Activated CD4-positive, CD25-positive, alpha-beta regulatory T cell (primary cell): Measurements from ENCODE around the gene FBLN2.
"Not testable (repeated sequence)": the region's sequence is repeated elsewhere in the genome, so short reads cannot be mapped to it uniquely, and the experiment has no call there.

Experiments used
- DNase-seq, 4 experiments: peaks; one replicate each; lab custom pipeline; 2025; lab: John Stamatoyannopoulos, UW

FBLN2 gene

DNA sequence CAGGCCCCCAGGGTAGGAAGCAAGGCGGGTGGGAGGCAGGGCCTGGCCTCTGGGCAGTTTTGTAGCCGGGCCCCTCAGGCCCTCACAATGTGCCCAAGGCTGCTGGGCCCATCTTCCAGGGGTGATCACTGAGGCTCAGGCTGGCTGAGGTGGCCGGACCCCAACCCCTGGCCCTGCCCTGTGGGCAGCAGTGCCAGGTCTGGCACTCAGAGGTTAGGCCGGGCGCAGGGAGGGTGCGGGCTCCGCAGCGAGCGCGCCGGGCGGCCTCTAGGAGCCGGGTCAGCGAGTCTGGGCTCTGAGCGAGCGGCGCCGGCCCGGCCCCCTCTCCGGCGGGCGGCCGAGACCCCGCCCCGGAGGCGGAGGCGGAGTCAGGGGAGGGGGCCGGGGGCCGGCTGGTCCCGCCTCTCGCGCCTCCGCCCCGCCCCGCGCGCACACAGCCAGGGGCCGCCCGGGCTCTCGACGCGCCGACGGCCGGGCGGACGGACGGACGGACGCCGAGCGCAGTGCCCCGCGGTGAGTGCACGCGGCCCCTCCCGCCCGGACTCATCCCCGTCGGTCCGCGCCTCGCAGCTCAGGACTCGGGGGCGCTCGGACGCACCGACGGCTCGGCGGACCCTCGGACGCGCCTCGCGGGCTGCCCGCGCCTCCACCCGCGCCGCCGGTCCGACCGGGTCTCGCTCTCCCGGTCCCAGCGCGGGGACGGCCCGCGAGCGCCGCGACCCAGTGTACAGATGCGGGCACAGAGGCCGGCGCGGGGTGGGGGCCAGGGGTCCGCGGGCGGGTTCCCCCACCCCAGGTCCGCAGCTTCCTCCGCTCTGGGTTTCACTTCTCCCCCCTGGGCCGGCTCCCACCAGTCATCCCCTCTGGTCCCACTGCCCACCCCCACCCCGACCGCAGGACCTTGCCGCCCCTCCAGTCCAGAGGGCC lies at the start of gene FBLN2:
TSS of gene FBLN2 (plus strand) at position 430 of the 927 bp plus-strand sequence. CDS start 21,231 bp downstream, outside the sequence.
- no peak for DNase-seq

- not testable (repeated sequence) for DNase-seq
Measured at GRCh38 chr3:13499246-13499645, 49.7 kb upstream of the FBLN2 start.

- DNase-seq: no peak
Measured at GRCh38 chr3:13500133-13500885, 48.6 kb upstream of the FBLN2 start.

- no peak for DNase-seq
Measured at GRCh38 chr3:13501056-13501455, 47.9 kb upstream of the FBLN2 start.

DNA sequence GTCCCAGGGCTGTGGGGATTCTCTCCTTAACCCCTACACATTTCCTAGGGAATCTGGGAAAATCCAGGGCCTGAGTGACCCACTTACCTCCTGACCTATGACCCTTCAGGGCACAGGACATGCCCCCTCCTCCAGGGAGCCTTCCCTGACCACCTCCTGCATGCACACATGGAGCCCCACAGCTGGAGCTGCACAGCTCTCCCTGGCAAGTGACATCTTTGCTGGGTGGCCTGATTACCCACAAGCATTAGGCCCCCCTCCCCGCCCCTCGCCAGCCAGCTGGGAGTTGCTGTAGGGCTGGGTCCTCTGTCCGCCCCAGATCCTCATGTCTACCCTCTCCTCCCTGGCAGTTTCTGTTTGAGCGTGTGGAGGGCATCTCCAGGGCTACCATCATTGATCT lies 47.4 kb upstream of the FBLN2 start:
- DNase-seq: no peak

GRCh38 chr3:13501958-13502790 lies 46.8 kb upstream of the FBLN2 start:
- no peak for DNase-seq

- DNase-seq: no peak
Measured at GRCh38 chr3:13502791-13503060, 46.2 kb upstream of the FBLN2 start.

- DNase-seq: no peak
Measured at GRCh38 chr3:13504161-13504831, 44.6 kb upstream of the FBLN2 start.

- no peak for DNase-seq
Measured at GRCh38 chr3:13505147-13506130, 43.5 kb upstream of the FBLN2 start.

DNA sequence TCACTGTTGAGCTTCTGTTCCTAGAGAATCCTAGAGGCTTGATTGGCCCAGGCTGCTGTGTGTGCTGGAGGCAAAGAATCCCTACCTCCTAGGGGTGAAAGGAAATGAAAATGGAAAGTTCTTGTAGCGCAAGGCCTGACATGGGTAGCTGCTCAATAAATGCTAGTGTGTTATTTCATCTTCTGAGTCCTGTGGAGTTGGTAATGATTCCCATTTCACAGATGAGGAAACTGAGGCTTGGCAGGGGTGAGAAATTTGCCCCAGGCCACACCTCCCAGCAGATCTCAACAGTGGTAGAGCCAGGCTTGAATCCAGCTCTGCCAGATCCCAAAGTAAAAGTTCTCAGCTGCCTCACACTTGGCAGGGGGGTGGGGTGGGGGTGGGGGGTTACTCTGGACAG lies 42.7 kb upstream of the FBLN2 start:
- DNase-seq: no peak

DNA sequence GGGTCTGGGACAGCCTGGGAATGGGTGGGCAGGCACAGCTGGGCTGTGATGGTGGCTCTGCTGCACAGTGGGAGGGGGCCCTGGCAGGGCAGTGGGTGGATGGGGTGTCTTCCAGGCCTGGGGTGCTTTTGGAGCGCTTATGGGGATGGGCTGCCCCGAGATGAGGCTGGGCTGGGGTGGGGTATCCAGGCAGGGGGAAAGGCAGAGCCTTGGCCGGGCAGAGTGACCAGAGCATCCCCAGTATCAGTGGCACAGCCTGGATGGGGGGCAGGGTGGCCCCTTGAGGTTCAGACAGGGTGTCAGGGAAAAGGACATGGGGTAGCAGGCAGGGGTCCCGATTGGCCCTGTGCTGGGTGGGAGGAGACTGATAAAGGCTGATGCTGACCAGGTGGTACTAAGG lies 42.2 kb upstream of the FBLN2 start:
- DNase-seq: no peak

- no peak for DNase-seq
Measured at GRCh38 chr3:13507247-13507569, 41.7 kb upstream of the FBLN2 start.

DNA sequence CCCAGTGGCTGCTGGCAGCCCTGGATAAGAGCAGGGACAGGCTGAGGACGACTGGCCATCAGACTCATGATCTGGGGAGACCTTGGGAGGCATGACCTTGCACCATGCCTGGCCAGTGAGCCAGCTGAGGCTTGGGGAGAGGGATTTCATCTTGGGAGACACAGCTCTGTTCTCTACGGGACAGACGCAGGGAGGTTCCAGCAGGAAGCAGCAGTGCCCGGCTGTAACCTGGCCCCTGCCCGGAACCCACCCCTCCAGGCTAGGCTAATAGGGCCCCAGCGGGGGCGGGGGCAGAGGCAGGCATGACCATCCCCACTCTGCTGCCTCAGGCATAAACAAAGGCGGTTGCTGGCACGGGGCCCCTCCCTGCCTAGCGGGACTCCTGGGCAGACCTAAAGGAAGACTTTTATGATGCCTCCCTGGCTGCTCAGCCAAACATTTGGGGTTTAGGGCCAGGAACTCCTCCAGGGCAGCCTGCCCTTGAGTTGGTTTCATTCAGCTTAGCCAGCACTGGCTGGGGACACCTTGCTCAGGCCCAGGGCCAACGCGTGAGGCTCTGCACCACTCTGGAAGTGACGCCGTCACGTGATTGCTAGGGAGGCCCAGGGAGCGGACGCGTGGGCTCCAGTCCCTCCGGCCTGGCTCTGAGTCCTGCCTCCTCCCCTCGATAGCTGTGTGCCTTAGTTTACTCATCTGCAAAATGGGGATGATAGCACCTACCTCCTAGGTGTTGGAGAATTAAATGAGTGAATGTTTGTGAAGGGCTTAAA lies 41.2 kb upstream of the FBLN2 start:
- DNase-seq: no peak

DNA sequence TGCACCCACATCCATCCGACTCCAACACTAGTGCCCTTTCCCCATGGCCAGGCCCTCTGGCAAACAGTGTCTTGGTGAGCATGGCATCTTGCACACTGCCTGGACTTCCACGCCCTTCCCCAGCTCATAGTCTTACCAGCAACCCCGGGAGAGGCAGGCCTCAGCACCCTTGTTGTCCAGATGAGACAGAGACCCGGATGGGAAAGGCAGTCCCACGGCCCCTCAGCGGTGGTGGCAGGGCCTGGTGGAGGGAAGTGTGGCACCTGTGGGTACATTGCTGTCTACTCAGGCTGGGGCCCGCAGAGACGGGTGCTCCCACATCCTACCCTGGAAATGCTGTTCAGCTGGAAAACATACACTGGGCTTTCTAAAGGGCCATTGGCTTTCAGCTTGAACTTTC lies 40.4 kb upstream of the FBLN2 start:
- no peak for DNase-seq

DNA sequence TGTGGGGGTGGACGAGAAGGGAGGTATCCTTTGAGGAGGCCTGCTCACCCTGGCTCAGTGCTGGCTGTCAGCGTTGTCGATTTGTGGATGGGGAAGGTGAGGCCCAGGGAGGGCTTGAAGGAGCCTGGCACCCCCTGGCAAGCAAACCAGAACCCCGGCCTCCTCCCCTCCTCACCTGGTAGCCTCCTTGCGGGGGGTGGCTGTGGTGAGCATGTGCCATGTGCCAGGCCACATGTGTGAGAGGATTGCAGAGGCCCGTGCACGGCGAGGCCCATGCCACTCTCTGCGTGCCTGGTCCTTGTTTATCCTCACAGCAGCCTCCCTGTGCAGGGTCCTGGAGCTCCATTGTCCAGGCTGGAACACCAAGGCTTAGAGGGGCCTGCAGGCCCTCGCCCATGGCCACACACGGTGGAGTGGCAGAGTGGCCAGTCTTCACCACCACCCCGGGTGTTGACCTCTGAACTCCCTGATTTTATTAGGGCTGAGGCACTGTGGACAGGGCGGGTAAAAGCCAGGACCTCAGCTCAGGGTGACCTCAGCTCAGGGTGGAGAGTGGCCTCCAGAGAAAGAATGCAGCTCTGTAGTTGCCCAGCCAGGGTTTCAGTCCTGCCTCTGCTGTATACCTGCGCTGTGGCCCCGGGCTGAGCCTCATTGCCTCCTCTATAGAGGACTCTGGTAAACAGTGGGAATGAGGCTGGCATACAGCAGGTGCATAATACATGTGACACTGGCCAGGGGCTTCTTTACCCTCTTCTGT lies 39.7 kb upstream of the FBLN2 start:
- DNase-seq: no peak

DNA sequence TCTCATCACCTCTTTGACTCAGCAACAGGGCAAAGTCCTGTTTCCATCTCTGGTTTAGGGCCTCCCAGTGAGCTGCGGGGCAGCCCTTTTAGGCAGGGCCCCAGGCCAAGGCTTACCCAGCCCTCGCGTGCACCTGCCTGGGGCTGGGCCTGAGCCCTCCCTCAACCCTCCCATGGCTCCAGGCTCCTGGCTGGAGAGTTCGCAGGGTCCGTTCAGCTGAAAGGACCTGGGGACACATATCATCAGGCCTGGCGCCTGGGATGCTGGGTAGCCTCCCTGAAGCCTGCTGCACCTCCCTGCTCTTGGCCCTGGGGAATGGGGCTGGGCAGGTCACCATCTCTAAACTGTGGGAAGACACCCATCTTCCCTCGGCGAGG lies 39.1 kb upstream of the FBLN2 start:
- no peak for DNase-seq

GRCh38 chr3:13512451-13512850 lies 36.5 kb upstream of the FBLN2 start:
- no peak for DNase-seq

- DNase-seq: no peak
Measured at GRCh38 chr3:13513051-13513912, 35.6 kb upstream of the FBLN2 start.
